ENCODE measurements around the gene POLG.

The POLG gene

GRCh38 chr15:89319678-89320077, 14.9 kb downstream of the POLG start:
- H3K36me3 ChIP-seq (ENCODE audit: control insufficient read depth, insufficient read depth, low read length): peaks cover 100% of the 10 kb centered on the region

DNA sequence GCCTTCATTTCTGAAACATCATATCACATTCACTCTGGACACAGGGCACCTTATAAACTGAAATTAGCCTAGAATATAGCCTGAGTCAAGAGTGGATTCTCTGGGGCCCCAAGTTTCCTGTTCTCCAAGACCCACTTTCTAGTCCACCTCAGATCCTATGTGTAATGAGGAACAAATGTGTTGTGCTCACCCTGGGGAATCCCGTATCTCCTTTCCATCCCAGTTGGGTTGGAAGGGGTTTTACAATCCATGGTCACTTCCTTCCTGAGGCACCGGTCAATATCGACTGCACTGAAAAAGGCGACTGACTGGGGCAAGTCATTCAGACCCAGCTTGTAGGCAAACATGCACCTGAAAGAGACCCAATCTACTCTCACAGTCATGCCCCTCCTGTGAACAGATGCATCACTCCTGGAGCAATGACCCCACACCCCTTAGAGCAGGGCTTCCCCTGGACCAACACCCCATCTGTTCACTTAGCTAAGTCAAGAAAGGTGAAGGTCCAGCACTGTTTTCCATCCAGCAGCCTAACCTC, 17.4 kb downstream of the POLG start:
- Histone ChIP-seq H3K36me3 (ENCODE audit: control insufficient read depth, insufficient read depth, low read length) (peaks cover 98% of the 10 kb centered on the region), H3K9ac (ENCODE audit: low read depth, low read length) (no peak overlapping the region), H3K4me3 (ENCODE audit: low read depth, low read length) (no peak overlapping the region)

More at GRCh38 chr15:89319678-89320077, 14.9 kb downstream of the POLG start:
- Histone ChIP-seq H3K27me3 (ENCODE audit: control insufficient read depth, insufficient read depth, low read length) (no peaks in the 10 kb centered on the region), H3K9ac (ENCODE audit: low read depth, low read length) (no peak overlapping the region), H3K4me1 (ENCODE audit: control insufficient read depth, insufficient read depth, low read length) (no peaks in the 10 kb centered on the region), H3K4me3 (ENCODE audit: low read depth, low read length) (no peak overlapping the region), H3K27ac (ENCODE audit: low read depth, low read length) (no peak overlapping the region), H3K9me3 (ENCODE audit: control insufficient read depth, insufficient read depth, low read length) (no peaks in the 10 kb centered on the region)

GRCh38 chr15:89316504-89316903, 18.1 kb downstream of the POLG start:
- H3K27ac ChIP-seq (ENCODE audit: low read depth, low read length): no peak overlapping the region

More for the DNA sequence above, 17.4 kb downstream of the POLG start:
- no peaks in the 10 kb centered on the region for H3K4me1 ChIP-seq (ENCODE audit: control insufficient read depth, insufficient read depth, low read length)
- no peaks in the 10 kb centered on the region for H3K27me3 ChIP-seq (ENCODE audit: control insufficient read depth, insufficient read depth, low read length)
- H3K9me3 ChIP-seq (ENCODE audit: control insufficient read depth, insufficient read depth, low read length): no peaks in the 10 kb centered on the region
- H3K27ac ChIP-seq (ENCODE audit: low read depth, low read length): no peak overlapping the region

GRCh38 chr15:89315375-89315929, 19.2 kb downstream of the POLG start:
- Histone ChIP-seq H3K4me3 (ENCODE audit: low read depth, low read length) (no peak overlapping the region), H3K36me3 (ENCODE audit: control insufficient read depth, insufficient read depth, low read length) (peaks cover 90% of the 10 kb centered on the region), H3K9ac (ENCODE audit: low read depth, low read length) (no peak overlapping the region), H3K9me3 (ENCODE audit: control insufficient read depth, insufficient read depth, low read length) (no peaks in the 10 kb centered on the region), H3K27me3 (ENCODE audit: control insufficient read depth, insufficient read depth, low read length) (no peaks in the 10 kb centered on the region), H3K4me1 (ENCODE audit: control insufficient read depth, insufficient read depth, low read length) (no peaks in the 10 kb centered on the region), H3K27ac (ENCODE audit: low read depth, low read length) (no peak overlapping the region)

More at GRCh38 chr15:89316504-89316903, 18.1 kb downstream of the POLG start:
- no peak overlapping the region for H3K4me3 ChIP-seq (ENCODE audit: low read depth, low read length)
- H3K36me3 ChIP-seq (ENCODE audit: control insufficient read depth, insufficient read depth, low read length): peaks cover 97% of the 10 kb centered on the region
- H3K27me3 ChIP-seq (ENCODE audit: control insufficient read depth, insufficient read depth, low read length): no peaks in the 10 kb centered on the region
- no peaks in the 10 kb centered on the region for H3K9me3 ChIP-seq (ENCODE audit: control insufficient read depth, insufficient read depth, low read length)
- H3K9ac ChIP-seq (ENCODE audit: low read depth, low read length): no peak overlapping the region
- no peaks in the 10 kb centered on the region for H3K4me1 ChIP-seq (ENCODE audit: control insufficient read depth, insufficient read depth, low read length)

- no peak overlapping the region for H3K9ac ChIP-seq (ENCODE audit: low read depth, low read length)
- H3K36me3 ChIP-seq (ENCODE audit: control insufficient read depth, insufficient read depth, low read length): peaks cover 87% of the 10 kb centered on the region
- no peaks in the 10 kb centered on the region for H3K9me3 ChIP-seq (ENCODE audit: control insufficient read depth, insufficient read depth, low read length)
- no peak overlapping the region for H3K4me3 ChIP-seq (ENCODE audit: low read depth, low read length)
- no peaks in the 10 kb centered on the region for H3K4me1 ChIP-seq (ENCODE audit: control insufficient read depth, insufficient read depth, low read length)
- H3K27ac ChIP-seq (ENCODE audit: low read depth, low read length): no peak overlapping the region
- no peaks in the 10 kb centered on the region for H3K27me3 ChIP-seq (ENCODE audit: control insufficient read depth, insufficient read depth, low read length)
Measured at GRCh38 chr15:89309993-89310392, 24.6 kb downstream of the POLG start.

GRCh38 chr15:89308236-89308635, 26.4 kb downstream of the POLG start:
- peaks cover 85% of the 10 kb centered on the region for H3K36me3 ChIP-seq (ENCODE audit: control insufficient read depth, insufficient read depth, low read length)
- no peak overlapping the region for H3K27ac ChIP-seq (ENCODE audit: low read depth, low read length)
- H3K4me3 ChIP-seq (ENCODE audit: low read depth, low read length): no peak overlapping the region
- no peaks in the 10 kb centered on the region for H3K4me1 ChIP-seq (ENCODE audit: control insufficient read depth, insufficient read depth, low read length)
- H3K9me3 ChIP-seq (ENCODE audit: control insufficient read depth, insufficient read depth, low read length): no peaks in the 10 kb centered on the region
- no peak overlapping the region for H3K9ac ChIP-seq (ENCODE audit: low read depth, low read length)
- no peaks in the 10 kb centered on the region for H3K27me3 ChIP-seq (ENCODE audit: control insufficient read depth, insufficient read depth, low read length)

DNA sequence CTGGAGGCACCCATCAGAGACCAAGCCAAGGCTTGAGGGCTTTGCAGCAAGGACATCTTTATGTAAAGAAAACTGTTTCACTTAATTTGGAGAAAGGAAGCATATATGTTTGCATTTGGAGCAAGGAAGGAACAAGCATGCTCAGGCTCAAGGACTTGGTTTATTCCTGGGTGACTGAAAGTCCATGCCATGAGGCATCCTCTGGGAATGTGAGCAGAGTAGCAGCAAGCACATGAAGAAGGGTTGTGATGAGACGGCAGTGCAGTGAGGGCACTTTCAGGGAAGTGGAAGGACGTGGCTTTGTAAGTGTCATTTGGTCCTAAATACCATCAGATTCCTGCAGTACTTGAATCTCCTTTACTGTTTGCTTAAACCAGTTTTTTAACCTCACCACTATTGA, 26.8 kb downstream of the POLG start:
- Histone ChIP-seq H3K4me1 (ENCODE audit: control insufficient read depth, insufficient read depth, low read length) (no peaks in the 10 kb centered on the region), H3K9me3 (ENCODE audit: control insufficient read depth, insufficient read depth, low read length) (no peaks in the 10 kb centered on the region), H3K27me3 (ENCODE audit: control insufficient read depth, insufficient read depth, low read length) (no peaks in the 10 kb centered on the region), H3K4me3 (ENCODE audit: low read depth, low read length) (no peak overlapping the region), H3K36me3 (ENCODE audit: control insufficient read depth, insufficient read depth, low read length) (peaks cover 85% of the 10 kb centered on the region), H3K9ac (ENCODE audit: low read depth, low read length) (no peak overlapping the region), H3K27ac (ENCODE audit: low read depth, low read length) (no peak overlapping the region)

DNA sequence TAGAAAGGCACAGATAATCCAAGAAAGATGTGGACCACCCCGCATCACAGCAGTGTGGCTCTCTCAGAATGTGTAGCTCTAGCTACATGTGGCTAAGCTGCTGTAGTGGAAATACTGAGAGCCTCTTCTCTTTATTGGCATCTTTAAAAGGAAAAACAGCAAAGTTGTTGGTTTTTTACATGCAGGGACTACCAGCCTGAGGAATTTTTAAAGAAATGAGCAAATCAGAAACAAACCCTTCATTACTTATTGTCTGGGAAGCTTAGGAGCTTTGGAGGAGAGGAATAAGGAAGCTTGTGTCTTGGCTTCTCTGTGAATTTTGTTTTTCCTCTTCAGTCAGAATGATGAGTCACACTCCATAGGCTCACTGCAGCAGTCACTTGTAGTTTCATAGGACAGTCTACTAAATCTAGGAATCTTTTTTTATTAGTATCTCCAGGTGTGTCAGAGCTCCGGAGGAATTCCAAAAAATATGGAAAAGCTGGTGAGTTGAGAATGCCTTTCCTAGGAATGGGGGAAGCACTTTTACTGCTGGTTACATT, 27.5 kb downstream of the POLG start:
- Histone ChIP-seq H3K9ac (ENCODE audit: low read depth, low read length) (no peak overlapping the region), H3K9me3 (ENCODE audit: control insufficient read depth, insufficient read depth, low read length) (no peaks in the 10 kb centered on the region), H3K36me3 (ENCODE audit: control insufficient read depth, insufficient read depth, low read length) (peaks cover 82% of the 10 kb centered on the region), H3K27me3 (ENCODE audit: control insufficient read depth, insufficient read depth, low read length) (no peaks in the 10 kb centered on the region), H3K27ac (ENCODE audit: low read depth, low read length) (no peak overlapping the region), H3K4me1 (ENCODE audit: control insufficient read depth, insufficient read depth, low read length) (no peaks in the 10 kb centered on the region), H3K4me3 (ENCODE audit: low read depth, low read length) (no peak overlapping the region)

DNA sequence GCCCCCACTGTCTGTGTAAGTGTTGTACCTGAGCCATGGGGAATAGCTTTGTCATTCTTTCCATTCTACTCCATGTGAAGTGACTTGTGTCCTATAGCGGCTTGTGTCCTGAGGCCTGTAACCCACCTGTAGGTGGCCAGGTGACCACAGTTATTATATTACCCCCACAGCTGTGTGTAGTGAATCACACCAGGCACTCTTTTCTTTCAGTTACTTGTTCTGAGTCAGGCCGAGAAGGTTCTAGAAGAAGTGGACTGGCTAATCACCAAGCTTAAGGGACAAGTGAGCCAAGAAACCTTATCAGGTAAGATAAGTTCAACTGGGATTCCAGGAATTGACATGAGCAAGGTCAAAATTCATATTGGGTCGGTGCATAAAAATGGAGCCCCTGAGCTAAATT, 29.2 kb downstream of the POLG start:
- Histone ChIP-seq H3K9ac (ENCODE audit: low read depth, low read length) (no peak overlapping the region), H3K27ac (ENCODE audit: low read depth, low read length) (no peak overlapping the region), H3K9me3 (ENCODE audit: control insufficient read depth, insufficient read depth, low read length) (no peaks in the 10 kb centered on the region), H3K4me1 (ENCODE audit: control insufficient read depth, insufficient read depth, low read length) (no peaks in the 10 kb centered on the region), H3K27me3 (ENCODE audit: control insufficient read depth, insufficient read depth, low read length) (no peaks in the 10 kb centered on the region), H3K36me3 (ENCODE audit: control insufficient read depth, insufficient read depth, low read length) (peaks cover 90% of the 10 kb centered on the region), H3K4me3 (ENCODE audit: low read depth, low read length) (no peak overlapping the region)

- Histone ChIP-seq H3K4me3 (ENCODE audit: low read depth, low read length) (no peak overlapping the region), H3K27me3 (ENCODE audit: control insufficient read depth, insufficient read depth, low read length) (no peaks in the 10 kb centered on the region), H3K36me3 (ENCODE audit: control insufficient read depth, insufficient read depth, low read length) (peaks cover 88% of the 10 kb centered on the region), H3K4me1 (ENCODE audit: control insufficient read depth, insufficient read depth, low read length) (no peaks in the 10 kb centered on the region), H3K9me3 (ENCODE audit: control insufficient read depth, insufficient read depth, low read length) (no peaks in the 10 kb centered on the region), H3K27ac (ENCODE audit: low read depth, low read length) (no peak overlapping the region), H3K9ac (ENCODE audit: low read depth, low read length) (no peak overlapping the region)
Measured at GRCh38 chr15:89303986-89304385, 30.6 kb downstream of the POLG start.

DNA sequence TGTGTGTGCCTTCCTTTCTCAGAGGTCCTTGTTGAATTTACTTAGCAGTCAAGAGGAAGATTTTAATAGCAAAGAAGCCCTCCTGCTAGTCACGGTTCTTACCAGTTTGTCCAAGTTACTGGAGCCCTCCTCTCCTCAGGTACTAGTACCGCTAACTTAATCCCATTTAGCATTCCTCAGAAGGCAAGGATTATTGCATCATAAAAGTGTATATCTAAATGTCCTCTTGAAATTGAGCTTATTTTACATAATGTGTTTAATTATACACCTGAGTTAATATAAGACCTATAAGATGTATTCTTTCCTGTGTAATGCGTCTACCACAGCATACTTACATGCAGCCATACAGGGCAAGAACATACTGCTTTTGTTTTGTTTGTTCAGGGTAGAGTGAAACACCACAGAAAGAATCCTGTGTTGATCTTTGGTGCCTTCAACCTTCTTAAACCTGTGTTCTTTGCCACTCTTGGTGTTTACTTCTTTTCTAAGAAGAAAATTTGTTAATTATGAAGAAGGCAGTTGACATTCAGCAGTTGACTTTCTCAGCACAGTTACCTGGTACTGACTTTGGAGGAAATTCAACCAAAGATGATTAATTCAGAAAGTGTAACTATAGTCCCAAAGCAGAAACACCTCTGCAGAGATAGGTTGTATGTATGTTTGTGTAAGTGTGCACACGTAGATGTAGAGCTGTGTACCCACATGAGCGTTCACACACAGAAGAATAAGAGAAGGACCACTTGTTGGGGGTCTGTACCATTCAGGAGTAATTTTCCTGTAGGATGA, 33.1 kb downstream of the POLG start:
- Histone ChIP-seq H3K4me3 (ENCODE audit: low read depth, low read length) (no peak overlapping the region), H3K27me3 (ENCODE audit: control insufficient read depth, insufficient read depth, low read length) (no peaks in the 10 kb centered on the region), H3K4me1 (ENCODE audit: control insufficient read depth, insufficient read depth, low read length) (no peaks in the 10 kb centered on the region), H3K36me3 (ENCODE audit: control insufficient read depth, insufficient read depth, low read length) (peaks cover 72% of the 10 kb centered on the region), H3K27ac (ENCODE audit: low read depth, low read length) (no peak overlapping the region), H3K9me3 (ENCODE audit: control insufficient read depth, insufficient read depth, low read length) (no peaks in the 10 kb centered on the region), H3K9ac (ENCODE audit: low read depth, low read length) (no peak overlapping the region)
